GM19328 (cell line): ENCODE data around the gene STAT5B.
"Not testable (repeated sequence)": the region's sequence is repeated elsewhere in the genome, so short reads cannot be mapped to it uniquely, and the experiment has no call there.

Experiments
- ATAC-seq: cut with Tn5 transposase; IDR thresholded peaks from one replicate; pipeline ENCODE4 v1.9.1; 2021; ENCODE audit warnings: mild to moderate bottlenecking, moderate library complexity; ENCODE audit not compliant: unreplicated experiment

STAT5B gene

DNA sequence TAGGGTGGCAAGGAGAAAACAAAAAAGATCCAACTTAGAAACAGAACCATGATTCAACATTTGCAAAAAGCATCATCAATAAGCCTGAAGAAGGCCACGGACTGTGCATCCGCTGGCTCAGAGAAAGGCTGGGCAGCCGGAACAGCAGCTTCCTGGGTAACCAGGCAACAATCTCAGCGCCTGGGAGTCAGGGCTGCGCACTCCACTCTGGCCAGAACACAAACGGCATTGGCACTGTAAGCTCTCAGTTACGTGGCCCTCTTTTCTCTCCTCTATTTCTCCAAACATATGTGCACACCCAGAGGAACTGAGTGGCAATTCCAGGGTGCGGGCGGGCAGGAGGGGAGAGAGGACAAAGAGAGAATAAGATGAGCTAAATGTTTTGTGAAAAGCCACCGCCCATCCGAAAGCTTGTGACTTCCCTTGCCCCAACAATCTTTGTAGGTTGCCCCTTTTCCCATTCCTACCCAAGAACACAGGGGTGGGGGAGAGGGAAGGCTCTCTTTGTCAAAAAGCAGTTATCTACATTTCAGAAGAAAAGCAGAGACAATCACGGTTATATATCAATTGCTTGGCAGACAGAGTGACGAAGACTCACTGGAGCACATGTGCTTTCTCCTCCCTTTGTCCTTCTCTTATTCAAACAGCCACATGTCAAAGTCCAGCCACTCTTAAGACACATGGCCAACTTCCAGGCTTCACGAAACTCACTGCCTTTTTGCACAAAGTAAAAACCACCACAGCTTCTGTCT lies 75.3 kb downstream of the STAT5B start:
- ATAC-seq = no peak

DNA sequence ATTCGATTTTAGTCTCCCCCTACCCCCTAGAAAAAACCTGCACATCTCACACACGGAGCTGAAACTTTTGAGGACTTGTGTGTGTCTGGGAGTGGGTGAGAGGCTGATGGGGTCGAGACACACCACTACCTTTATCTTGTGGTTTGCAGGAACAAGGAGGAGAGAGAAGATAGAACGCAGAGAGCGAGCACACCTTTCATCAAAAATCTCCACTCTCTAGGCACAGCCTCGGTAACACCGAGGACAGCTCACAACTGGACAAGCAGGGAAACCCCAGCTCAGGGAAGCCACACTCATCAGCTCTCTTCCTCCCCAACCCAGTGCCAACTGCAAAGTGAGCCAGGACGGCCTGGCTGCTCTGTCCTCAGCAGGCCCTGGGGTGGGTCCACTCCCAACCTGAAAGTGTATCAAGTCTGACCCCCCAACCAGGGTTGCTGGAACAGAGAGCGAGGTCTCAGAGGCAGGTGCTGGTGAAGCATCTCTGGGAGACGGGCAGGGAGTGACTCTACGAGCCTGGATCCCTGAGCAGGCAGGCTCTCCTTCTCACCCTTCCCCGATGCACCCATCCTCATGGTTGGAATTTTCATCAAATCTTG lies 76.7 kb downstream of the STAT5B start:
- ATAC-seq = no peak

DNA sequence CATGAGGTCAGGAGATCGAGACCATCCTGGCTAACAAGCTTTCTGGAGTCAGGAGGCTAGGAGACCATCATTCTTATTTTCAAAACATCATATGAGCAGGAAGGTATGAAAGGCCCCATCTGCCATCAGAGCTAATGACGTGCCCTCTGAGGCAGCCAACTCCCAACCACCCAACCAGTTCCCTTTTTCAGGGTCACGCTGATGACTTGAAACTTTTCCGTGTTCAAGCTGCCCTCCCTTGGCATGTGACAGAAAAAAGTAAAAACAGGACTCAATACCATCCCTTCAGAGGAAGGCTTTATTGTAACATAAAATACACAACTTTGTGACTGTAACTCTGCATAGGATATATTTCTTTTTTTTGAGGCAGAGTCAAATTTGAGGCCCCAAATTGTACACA lies 77.3 kb downstream of the STAT5B start:
- ATAC-seq = no peak

DNA sequence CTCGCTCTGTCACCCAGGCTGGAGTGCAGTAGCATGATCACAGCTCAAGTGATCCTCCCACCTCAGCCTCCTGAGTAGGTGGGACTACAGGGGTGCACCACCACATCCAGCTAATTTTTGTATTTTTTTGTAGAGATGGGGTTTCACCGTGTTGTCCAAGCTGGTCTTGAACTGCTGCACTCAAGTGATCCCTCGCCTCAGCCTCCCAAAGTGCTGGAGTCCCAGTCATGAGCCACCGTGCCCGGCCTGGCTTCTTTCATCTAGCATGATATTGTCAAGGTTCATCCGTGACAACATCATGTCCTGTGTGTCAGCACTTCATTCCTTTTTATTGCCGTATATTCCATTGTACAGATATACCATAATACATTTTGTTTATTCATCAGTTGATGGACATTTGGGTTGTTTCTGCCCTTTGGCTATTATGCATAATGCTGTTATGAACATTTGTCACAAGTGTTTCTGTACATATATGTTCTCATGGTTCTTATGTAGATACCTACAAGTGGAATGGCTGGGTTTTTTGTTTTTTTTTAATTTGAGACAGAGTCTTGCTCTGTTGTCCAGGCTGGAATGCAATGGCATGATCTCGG lies 78.5 kb downstream of the STAT5B start:
- ATAC-seq = no peak

DNA sequence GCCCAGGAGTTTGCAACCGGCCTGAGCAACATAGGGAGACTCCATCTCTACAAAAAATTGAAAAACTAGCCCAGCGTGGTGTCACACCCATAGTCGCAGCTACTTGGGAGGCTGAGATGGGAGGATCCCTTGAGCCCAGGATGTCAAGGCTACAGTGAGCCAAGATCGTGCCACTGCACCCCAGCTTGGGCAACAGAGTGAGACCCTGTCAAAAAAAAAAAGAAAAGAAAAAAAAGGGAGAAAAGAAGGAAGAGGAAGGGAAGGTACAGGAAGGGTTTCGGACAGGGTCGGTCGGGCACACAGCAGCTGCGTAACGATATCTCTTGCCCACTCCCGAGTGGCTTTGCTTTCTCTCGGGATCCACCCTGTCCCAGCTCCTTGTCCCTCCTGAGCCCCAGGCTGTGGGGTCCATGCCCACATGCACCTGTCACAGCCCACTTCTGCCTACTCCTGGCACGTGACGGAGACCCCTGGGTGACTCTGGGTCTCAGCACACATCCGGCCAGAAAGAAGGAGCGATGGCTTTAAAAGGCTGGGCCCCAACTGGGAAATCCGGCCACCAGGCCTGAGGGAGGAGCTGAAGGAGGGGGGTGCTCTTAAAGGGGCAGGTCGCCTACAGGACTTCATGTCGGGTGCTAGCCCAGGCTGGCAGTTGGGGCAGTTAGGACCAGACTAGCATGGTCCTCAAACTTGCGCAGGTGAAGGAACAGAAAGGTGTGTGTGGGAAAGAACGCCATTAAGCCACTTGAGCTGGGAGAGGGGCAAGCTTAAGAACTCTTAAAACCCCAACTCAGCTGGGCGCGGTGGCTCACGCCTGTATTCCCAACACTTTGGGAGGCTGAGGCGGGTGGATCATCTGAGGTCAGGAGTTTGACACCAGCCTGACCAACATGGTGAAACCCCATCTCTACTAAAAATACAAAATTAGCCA lies 82.0 kb downstream of the STAT5B start, which contains the start of gene GHDC:
TSS of gene GHDC (minus strand) at position 526 of the 931 bp plus-strand sequence. CDS start 913 bp downstream, outside the sequence.
- ATAC-seq = peak; percentile 87

DNA sequence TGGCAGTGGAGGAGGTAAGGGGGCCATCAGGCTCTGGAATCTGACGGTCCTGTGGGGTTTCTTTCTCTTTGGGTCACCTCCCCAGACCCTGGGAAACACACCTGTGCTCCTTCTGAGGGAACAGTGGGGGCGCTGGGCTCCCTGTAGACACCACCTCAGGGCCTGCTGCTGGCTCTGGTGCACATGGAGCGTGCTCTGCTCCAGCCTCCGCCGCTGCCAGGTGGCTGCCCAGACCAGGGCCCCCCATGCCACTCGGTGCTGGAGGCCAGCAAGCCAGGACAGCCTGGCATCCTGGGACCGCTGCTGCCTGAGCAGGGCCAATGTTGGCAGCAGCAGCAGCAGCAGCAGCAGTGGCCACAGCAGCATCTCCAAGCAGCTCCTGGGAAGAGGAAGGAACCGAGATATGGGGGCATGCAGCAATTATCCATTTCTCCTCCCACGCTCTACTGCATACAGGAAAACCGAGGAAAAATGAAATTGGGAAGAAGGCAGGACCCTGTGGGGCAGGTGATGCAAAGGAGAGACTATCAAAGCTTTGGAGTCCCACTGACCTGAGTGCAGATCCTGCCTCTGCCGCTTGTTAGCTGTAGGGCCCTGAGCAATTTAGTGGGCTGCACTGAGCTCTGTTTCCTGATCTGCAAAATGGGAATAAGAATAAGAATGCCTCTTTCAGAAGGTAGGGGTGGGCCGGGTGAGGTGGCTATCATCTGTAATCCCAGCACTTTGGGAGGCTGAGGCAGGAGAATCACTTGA lies 82.8 kb downstream of the STAT5B start:
- ATAC-seq = no peak

DNA sequence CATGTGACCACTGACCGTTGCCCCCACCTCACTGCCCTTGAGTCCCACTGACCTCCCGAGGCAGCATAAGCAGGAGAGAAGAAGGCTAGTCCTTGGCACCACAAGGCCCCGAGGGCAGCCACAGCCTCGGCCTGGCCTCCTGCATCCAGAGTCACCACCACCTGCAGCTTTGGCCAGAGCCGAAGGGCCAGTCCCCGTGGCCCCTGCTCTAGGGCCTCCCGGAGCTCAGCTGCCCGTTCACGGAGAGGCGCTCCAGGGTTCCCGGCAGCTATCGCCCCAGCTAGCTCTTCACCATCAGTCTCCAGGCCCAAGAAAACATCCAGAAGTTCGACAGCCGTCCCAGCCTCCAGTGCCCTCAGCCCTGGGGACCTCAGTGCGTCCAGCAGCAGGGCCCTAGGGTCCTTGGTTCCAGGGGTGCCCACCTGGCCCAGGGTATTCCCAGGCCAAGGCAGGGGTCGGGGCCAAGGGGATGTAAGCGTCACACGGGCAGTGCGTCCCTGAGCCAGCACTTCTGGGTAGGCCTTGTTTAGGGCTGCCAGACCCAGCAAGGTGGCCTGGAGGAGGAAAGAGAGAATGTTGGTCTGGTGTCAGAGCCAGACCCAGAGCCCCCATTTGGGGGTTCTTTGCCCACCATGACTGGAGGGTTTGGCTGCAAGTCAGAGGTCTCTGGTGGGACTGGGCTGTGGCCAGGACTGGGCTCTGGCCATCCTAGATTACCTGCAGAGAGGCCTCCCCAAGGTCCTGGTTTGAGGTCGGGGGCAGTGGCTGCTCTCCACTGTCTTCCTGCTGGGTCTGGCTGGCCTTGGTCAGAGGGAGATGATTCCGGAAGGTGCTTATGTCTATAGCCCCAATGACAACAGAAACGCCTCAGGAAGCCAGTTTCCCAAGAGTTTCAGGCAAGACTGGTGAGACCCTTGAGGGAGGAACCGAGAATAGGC lies 83.7 kb downstream of the STAT5B start:
- no peak for ATAC-seq

DNA sequence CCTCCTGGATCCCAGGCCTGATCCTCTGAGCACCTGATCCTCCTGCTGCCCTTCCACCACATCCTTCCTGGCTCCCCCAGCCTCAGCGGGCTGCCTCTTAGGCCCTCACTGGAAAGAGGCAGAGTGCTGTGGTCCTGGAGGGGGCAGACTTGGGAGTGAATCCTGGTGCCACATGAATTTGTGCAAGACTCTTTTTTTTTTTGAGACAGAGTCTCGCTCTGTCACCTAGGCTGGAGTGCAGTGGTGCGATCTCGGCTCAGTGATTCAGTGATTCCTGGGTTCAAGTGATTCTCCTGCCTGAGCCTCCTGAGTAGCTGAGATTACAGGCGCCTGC lies 84.9 kb downstream of the STAT5B start:
- ATAC-seq = no peak

DNA sequence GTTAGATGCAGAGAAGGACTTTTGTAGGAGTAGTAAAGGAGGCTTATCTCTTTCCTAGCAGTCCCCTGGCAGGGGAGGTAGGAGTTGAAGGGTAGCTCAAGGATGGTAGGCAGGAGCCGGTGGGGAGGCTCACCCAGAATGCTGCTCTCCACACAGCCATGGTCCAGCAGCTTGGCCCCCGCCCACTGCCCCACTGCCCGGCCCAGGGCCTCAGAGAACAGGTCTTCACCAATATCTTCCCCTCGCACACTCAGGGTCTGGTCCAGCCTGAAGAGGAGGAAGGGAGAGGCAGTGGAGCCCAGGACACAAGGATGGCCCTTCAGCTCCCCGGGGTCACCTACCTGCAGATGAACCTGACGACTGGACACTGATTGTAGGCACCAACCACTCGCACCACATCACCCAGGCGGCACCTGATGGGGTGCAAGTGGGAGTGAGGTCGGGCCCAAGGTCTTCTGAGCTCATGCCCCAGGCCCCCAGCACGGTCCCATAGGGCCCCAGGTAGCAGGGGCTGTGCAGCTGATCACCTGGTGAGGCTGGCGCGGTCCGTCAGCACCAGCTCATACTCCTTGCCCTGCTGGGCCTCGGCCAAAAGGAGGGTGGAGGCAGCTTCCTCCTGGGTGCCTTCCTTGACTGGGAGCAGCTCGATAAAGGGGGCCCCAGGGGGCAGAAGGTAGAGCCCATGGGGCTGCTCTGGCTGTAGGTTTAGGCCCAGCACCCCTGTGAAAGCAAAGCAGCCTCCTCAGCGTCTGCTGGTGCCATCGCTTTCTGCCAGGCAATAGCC lies 85.5 kb downstream of the STAT5B start:
- ATAC-seq = no peak

DNA sequence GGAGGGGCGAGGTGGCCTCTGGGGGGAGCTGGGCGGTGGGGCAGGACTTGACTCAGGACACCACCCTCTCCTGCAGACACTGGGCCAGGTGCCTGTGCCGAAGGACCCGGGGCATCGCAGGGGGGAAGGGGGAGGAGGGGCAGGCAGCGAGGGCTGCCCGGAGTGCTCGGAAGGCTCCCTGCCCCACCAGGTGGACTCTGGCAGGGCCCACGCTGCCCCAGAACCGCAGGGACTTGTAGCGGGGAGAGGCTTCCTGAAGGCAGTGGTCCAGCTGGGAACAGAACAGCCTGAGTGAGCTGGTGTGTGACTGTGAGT lies 86.6 kb downstream of the STAT5B start:
- no peak for ATAC-seq

DNA sequence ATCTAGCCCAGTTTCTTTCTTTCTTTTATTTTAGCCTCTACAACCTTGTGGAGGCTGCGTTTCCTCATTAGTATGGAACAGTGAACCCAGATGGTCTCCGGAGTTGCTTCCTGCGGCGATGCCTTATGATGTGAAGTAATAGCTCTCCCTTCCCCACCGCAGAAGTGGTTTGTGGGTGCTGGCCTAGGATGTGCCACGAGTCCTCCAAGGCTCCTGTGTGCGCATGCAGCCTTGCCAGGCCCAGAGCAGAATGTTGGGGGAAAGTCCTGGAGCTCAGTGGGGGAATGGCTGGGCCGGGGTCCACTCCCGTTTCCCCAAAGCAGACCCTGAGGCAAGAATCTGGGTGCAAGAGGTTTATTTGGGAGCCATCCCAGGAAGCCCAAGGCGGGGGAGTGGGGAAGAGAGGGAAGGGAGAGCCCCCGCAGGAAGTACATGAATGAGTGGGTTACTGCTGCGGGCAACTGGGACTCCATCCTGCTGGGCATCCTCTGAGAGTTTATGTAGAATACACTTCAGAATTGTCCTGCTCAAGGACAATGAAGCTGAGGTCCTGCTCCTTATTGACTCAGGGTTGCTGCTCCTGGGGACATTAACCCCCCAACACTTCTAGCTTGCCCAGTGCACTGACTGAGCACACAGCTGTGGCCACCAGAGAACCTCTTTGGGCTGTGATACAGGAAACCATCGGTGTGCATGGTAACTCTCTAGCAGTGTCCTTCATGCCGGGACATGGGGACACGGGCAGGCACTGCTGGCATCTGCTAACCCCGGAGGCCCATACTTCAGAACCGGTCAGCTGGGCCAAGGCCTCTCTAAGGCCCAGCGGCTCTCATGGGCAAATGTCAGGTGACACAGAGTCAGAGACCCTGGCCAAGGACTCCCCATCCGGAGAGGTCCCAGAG lies 87.2 kb downstream of the STAT5B start:
- ATAC-seq = no peak

DNA sequence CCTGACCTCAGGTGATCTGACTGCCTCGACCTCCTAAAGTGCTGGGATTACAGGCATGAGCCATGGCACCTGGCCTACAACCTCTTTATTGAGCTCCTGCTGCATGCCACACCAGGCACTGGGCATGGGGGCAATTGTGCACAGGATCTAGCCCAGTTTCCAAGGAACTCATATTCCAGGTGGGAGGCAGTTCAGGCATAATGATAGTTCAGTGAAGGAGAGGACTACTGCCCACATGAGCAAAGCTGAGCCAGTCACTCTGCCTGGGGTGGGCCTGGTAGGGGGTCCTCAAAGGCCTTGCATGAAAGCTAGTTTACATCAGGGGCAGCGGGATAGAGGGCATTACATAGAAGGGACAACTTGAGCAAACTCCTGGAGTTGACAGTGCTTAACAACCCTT lies 88.4 kb downstream of the STAT5B start:
- no peak for ATAC-seq

DNA sequence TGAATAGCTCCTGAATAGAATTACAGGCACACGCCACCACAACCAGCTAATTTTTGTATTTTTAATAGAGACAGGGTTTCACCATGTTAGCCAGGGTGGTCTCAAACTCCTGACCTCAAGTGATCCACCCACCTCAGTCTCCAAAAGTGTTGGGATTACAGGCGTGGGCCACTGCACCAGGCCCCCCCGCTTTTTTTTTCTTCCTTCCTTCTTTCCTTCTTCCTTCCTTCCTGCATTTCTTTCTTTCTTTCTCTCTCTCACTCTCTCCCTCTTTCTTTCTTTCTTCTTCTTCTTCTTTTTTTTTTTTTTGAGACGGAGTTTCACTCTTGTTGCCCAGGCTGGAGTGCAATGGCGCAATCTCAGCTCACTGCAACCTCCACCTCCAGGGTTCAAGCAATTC lies 90.0 kb downstream of the STAT5B start:
- not testable (repeated sequence) for ATAC-seq

DNA sequence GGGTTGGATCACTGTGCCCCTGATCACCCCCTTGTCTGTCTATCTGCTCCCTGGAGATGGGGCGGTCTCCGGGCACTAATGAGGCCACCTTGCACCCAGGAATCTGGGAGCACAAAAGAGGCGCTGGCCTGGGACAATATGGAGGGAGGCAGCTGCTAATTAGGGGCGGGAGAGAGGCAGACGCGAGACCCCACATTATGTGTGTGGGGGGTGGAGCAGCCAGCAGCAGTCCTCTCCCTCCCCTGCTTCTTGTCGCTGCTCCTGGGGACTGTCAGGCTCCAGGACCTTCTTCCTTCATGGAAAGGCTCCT lies 90.6 kb downstream of the STAT5B start:
- no peak for ATAC-seq

DNA sequence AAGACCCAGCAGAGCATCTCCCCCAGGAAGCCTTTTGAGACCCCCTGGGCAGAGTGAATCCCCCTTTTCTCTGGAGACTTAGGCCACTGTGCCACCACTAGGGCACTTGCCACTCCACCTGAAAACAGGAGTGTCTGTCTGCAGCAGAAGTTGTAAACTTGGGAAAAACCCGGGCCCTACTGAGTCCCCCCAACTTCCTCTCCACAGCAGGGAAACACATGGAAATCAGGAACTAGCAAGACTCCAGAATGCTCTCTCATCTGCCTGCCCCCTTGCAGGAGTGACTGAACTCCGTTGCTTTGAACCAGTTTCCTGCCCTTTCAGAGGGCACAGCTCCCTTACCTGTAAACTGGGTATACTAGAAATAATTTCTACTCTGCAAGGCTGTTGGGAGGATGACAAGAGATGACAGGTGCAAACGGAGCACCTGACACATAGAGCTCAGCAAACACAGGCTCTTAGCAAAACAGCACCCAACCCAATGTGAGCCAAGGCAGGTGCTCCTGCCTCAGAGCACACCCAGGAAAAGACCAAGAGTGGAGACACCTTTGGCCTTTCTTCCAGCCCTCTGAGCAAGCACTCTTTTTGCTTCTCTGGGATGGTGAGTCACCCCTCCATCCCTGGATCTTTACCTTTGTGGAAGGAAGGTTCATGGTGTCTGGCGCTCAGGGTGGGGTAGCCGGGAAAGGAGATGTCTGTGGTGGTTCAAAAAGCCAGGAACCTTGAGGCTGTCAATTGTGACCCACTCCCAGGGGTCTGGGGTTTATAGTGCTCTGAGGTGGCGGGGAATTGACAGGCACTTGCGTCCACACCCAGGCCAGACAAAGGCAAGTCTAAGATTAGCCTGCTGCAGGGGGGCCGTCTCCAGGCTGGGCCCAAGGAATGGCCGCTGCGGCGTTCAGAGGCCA lies 91.2 kb downstream of the STAT5B start, which contains the start of gene HCRT:
TSS of gene HCRT (minus strand) at position 740 of the 908 bp plus-strand sequence. CDS start at position 653, 87 bp downstream.
- ATAC-seq = no peak

DNA sequence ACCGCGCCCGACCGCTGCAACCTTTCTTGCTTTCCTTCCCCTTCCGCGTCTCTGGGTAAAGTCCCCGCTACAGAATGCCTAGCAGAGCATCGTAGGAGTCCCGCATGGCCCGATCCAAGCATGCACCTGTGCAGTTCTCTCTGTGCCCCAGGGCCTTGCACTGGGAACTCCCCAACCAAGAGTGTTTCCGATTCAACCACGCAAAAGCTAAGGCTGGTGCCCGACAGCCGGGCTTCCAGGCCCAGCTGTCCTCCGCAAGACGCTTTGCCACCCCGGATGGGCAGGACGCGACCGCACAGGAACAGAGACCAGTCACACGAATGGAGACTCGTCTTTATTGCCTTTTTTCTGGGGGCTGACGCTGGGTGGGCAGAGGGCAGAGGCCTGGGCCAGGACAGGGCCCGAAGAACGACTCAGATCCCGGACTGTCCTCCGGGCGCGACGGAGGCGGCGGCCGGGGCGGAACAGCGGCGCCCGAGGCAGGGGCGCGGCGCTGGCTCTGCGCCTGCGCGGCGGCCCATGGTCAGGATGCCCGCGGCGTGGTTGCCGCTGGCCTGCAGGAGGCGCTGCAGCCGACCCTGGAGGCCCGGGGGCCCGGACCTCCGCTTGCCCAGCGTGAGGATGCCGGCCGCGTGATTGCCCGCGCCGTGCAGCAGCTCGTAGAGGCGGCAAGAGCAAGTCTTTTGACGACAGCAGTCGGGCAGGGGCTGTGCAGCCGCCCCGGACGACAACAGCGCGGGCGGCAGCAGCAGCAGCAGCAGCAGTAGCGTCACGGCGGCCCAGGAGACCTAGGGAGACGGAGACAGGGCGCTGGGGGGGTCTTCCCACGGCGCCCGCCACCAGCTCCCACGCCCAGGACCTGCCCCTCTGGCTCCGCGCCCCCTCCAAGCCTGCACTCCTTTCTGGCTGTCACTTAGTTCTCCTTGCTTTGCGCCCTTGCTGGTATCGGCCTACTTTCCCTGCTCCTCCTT lies 92.2 kb downstream of the STAT5B start:
- no peak for ATAC-seq
